OCI-LY7 (cell line): ENCODE results near the gene C1QTNF9.
"Not testable (repeated sequence)": the region's sequence is repeated elsewhere in the genome, so short reads cannot be mapped to it uniquely, and the experiment has no call there.

Experiments used
- CTCF ChIP-seq: fragments of 200-600 bp; sonication (generic); conservative IDR thresholded peaks from 2 replicates; pipeline ENCODE4 v1.5.1; 2014; ENCODE audit warnings: mild to moderate bottlenecking, antibody characterized with exemption, low read length, moderate library complexity, mixed read lengths
- EZH2phosphoT487 ChIP-seq: fragments of 200-600 bp; sonication (generic); IDR thresholded peaks from 2 replicates; pipeline ENCODE4 v1.6.1; 2018; ENCODE audit warnings: low read depth, borderline replicate concordance, mild to moderate bottlenecking, mixed run types, antibody characterized with exemption, low read length, moderate library complexity, mixed read lengths

- not testable (repeated sequence) for TF ChIP-seq CTCF, EZH2phosphoT487
Measured at GRCh38 chr13:24371273-24371672, 61.9 kb downstream of the C1QTNF9 start.
